Panc1 (cell line): ENCODE results near the gene QSOX1.

ENCODE experiments used
- TF ChIP-seq, protein P1 (sequence below): fragments of 450-650 bp; IDR thresholded peaks from 2 replicates; pipeline ENCODE4 v1.5.1; 2017; ENCODE audit warnings: mild to moderate bottlenecking
- TF ChIP-seq, protein P2 (sequence below), 2 experiments: IDR thresholded peaks; 2 replicates each; pipeline ENCODE4 v1.6.1; 2011 to 2012; ENCODE audit warnings: low read depth in 2 of 2, control low read depth in 1 of 2, low read length in 1 of 2, mild to moderate bottlenecking in 1 of 2, moderate library complexity in 1 of 2; ENCODE audit not compliant: insufficient read depth in 1 of 2

DNA sequence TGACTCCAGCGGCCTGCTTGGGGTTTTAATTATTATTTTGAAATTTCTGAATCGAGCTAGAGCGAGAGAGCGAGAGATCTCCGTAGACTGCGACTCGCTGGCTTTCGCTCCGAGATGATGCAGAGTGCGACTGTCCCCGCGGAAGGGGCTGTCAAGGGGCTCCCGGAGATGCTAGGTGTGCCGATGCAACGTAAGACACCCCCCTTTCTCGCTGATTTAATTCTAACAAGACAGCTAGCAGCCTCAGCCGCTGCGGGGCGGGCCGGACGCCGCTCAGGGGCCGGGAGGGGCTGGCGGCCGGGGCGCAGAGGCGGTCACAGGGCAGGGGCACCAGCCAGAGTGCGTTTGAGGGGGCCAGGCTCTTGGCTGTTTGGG lies 75.7 kb downstream of the QSOX1 start:
- TF ChIP-seq, protein P1, sequence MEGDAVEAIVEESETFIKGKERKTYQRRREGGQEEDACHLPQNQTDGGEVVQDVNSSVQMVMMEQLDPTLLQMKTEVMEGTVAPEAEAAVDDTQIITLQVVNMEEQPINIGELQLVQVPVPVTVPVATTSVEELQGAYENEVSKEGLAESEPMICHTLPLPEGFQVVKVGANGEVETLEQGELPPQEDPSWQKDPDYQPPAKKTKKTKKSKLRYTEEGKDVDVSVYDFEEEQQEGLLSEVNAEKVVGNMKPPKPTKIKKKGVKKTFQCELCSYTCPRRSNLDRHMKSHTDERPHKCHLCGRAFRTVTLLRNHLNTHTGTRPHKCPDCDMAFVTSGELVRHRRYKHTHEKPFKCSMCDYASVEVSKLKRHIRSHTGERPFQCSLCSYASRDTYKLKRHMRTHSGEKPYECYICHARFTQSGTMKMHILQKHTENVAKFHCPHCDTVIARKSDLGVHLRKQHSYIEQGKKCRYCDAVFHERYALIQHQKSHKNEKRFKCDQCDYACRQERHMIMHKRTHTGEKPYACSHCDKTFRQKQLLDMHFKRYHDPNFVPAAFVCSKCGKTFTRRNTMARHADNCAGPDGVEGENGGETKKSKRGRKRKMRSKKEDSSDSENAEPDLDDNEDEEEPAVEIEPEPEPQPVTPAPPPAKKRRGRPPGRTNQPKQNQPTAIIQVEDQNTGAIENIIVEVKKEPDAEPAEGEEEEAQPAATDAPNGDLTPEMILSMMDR: no peak
- TF ChIP-seq, protein P2, sequence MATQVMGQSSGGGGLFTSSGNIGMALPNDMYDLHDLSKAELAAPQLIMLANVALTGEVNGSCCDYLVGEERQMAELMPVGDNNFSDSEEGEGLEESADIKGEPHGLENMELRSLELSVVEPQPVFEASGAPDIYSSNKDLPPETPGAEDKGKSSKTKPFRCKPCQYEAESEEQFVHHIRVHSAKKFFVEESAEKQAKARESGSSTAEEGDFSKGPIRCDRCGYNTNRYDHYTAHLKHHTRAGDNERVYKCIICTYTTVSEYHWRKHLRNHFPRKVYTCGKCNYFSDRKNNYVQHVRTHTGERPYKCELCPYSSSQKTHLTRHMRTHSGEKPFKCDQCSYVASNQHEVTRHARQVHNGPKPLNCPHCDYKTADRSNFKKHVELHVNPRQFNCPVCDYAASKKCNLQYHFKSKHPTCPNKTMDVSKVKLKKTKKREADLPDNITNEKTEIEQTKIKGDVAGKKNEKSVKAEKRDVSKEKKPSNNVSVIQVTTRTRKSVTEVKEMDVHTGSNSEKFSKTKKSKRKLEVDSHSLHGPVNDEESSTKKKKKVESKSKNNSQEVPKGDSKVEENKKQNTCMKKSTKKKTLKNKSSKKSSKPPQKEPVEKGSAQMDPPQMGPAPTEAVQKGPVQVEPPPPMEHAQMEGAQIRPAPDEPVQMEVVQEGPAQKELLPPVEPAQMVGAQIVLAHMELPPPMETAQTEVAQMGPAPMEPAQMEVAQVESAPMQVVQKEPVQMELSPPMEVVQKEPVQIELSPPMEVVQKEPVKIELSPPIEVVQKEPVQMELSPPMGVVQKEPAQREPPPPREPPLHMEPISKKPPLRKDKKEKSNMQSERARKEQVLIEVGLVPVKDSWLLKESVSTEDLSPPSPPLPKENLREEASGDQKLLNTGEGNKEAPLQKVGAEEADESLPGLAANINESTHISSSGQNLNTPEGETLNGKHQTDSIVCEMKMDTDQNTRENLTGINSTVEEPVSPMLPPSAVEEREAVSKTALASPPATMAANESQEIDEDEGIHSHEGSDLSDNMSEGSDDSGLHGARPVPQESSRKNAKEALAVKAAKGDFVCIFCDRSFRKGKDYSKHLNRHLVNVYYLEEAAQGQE (IDR thresholded peaks at IDR 0.05; ENCODE audit: insufficient read depth in 1 of 2, low read depth in 2 of 2, low read length in 1 of 2): no peak
